Ascending aorta (tissue), 2 donors: ENCODE results near the gene ATP6V0A1. TPM values are rescaled to one million over a fixed set of nuclear protein-coding genes. Genes with fewer than 3 reads are reported as not detected.

Experiments
- DNase-seq, 2 donors: peaks; one replicate each; pipeline ENCODE4 v3.0.0-alpha.2; 2019; ENCODE audit warnings: low spot score in 2 of 2
- H3K27ac ChIP-seq, 2 donors: fragments of 200-600 bp; sonication (generic); one replicate each; pipeline ENCODE4 v1.5.1; 2016 to 2017; ENCODE audit warnings: mild to moderate bottlenecking in 1 of 2
- H3K27me3 ChIP-seq: fragments of 200-600 bp; sonication (generic); one replicate; pipeline ENCODE4 v1.5.1; 2017
- H3K36me3 ChIP-seq, 2 donors: fragments of 200-600 bp; sonication (generic); one replicate each; pipeline ENCODE4 v1.5.1; 2016
- H3K4me1 ChIP-seq, 2 donors: fragments of 200-600 bp; sonication (generic); one replicate each; pipeline ENCODE4 v1.5.1; 2016 to 2017; ENCODE audit warnings: mild to moderate bottlenecking in 1 of 2
- H3K4me3 ChIP-seq, 2 donors: fragments of 200-600 bp; sonication (generic); one replicate each; pipeline ENCODE4 v1.5.1; 2016 to 2017; ENCODE audit warnings: mild to moderate bottlenecking in 1 of 2
- H3K9me3 ChIP-seq, 2 donors: fragments of 200-600 bp; sonication (generic); one replicate each; pipeline ENCODE4 v1.5.1; 2016
- intact Hi-C: fragments of 100-400 bp; cut with DNase I; formaldehyde crosslinking; loops from one replicate; pipeline ENCODE4 v1.15.1; 2023
- total RNA-seq: library from RNA; depleted of rRNA; stranded (reverse); fragments of >200 nt; gene quantifications from one replicate; pipeline ENCODE4 v1.1.0, GENCODE V29; 2016
- TF ChIP-seq, protein P1 (sequence below), 3 experiments: fragments of 200-600 bp in 2 of 3; fragments of 450-650 bp in 1 of 3; sonication (generic) in 2 of 3; IDR thresholded peaks; one replicate each; pipeline ENCODE4 v1.5.1; 2016 to 2019; ENCODE audit warnings: antibody characterized with exemption in 3 of 3, mild to moderate bottlenecking in 1 of 3, moderate library complexity in 1 of 3

ATP6V0A1 gene
- total RNA-seq, 1 donor from 2014 or later = 59.0 TPM

DNA sequence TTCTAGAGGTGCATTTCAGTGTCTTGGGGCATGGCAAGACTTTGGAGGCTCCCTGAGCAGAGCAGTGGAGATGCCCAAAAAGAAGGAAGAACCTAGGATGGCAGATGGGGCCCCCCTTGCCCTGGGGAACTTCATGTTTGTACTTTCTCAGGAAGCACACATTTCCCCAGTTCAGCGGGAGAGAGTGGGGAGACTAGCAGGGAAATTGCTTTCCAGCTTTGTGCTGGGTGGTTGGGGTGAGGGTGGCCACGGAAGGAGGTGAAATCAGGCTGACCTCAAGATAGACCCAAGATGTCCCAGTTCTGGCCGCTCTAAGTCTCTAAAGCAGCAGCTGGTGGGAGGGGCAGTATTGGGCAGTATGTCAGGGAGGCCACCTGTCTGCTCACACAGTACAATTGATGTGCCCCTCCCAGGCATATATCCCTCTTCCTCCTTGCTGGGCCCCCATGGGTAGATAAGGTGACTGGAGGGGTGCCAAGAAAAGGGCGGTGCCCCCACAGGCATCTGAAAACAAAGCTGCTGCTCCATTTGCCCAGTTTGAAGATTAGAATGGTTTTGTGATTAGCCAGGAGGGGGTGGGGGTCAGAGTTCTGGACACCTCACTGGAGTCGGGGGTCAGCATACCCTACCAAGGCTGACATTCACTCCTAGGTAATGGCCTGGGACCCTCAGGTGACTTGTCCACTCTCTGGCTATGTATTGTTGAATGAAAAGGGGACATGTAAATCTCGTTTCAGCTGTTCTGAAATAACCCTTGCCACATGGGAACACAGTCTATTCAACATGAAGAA, 60.3 kb downstream of the ATP6V0A1 start:
- Histone ChIP-seq H3K9me3 (no peaks in the 10 kb centered on the region), H3K4me1 (peaks cover 57 to 77% of the 10 kb centered on the region in 2 donors), H3K27ac (peak overlapping the region; percentile 96 to 97), H3K36me3 (peaks cover 6 to 23% of the 10 kb centered on the region in 2 donors), H3K27me3 (no peaks in the 10 kb centered on the region), H3K4me3 (no peak overlapping the region)
- TF ChIP-seq, protein P1, sequence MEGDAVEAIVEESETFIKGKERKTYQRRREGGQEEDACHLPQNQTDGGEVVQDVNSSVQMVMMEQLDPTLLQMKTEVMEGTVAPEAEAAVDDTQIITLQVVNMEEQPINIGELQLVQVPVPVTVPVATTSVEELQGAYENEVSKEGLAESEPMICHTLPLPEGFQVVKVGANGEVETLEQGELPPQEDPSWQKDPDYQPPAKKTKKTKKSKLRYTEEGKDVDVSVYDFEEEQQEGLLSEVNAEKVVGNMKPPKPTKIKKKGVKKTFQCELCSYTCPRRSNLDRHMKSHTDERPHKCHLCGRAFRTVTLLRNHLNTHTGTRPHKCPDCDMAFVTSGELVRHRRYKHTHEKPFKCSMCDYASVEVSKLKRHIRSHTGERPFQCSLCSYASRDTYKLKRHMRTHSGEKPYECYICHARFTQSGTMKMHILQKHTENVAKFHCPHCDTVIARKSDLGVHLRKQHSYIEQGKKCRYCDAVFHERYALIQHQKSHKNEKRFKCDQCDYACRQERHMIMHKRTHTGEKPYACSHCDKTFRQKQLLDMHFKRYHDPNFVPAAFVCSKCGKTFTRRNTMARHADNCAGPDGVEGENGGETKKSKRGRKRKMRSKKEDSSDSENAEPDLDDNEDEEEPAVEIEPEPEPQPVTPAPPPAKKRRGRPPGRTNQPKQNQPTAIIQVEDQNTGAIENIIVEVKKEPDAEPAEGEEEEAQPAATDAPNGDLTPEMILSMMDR (IDR thresholded peaks at IDR 0.05) = no peak
- intact Hi-C loops = loop anchor here (2.0 to 5.0 kb wide), 3 partner anchors 98 to 158 kb away; partner anchors contain the start of gene PLEKHH3
- no peak for DNase-seq

DNA sequence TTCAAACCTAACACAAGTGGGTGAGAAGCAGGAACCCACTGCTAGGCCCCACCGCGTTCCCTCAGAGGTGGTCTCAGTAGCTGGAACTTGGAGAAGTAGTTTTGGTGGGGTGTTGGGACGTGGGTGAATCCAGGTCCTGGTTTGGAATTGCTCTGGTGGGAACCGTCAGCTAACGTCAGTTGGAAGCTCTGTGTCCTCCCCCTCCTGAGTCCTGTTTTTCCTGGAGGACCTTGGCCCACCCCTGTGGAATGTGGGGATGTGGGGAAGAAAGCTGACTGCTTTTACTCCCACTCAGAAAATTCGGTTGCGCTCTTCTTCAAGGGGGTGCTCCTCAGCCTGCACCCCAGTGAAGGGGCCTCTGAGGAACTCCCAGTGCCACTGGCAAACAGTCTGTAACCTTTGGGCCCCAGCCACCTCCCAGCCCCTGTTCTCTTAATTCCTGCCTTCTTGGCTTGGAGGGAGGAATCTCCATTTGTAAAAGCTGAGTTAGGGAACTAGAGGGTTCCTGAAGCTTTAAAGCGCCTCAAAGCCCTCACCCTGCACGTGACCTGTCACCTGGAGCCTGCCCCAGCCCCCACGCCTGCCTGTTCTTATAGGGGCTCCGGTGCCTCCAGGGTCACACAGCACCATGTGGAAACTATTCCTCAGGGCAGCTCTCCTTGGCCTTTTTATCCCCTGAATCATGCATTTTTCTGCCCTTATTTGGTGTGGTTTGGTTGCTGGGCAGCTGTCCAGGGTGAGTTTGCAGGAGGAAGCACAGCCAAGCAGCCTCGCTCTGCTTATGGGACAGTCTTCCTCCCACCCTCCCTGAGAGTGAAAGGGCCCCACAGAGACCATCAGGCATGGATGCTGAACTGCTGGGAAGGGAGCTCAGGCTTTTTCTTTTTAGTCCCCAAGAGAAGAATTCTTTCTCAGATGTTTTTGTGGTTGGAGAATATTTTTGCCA, 61.1 kb downstream of the ATP6V0A1 start:
- DNase-seq = peak; percentile 77 to 98
- intact Hi-C loops = loop anchor here (2.0 to 5.0 kb wide), 4 partner anchors 61 to 157 kb away; partner anchors contain the start of genes ATP6V0A1 and PLEKHH3
- peaks cover 0 to 14% of the 10 kb centered on the region in 2 donors for H3K36me3 ChIP-seq
- peak overlapping the region; percentile 96 to 97 for H3K27ac ChIP-seq
- H3K4me3 ChIP-seq = peak overlapping the region; percentile 2 to 9
- H3K4me1 ChIP-seq = peaks cover 60 to 79% of the 10 kb centered on the region in 2 donors
- no peaks in the 10 kb centered on the region for H3K9me3 ChIP-seq
- TF ChIP-seq, protein P1 (IDR thresholded peaks at IDR 0.05) = no peak
- no peaks in the 10 kb centered on the region for H3K27me3 ChIP-seq

DNA sequence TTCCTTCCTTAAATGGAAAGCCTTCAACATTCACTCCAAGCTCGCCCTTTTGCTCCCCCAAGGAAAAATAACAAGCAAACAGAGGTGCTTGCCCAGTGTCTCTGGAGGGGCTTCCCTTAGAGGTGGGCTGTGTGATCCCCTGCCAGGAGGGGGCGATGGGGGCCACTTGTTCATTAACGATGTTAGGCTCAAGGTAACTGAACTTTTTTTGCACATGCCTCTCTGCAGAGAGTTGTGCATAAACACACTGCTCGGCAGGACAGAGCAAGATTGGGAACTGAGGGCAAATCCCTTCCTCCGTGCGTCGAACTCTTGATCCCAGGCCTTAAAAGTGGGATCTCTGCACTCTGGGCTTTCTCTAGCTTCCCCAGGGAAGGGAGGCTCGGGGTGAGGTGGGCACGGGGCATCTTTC, 61.9 kb downstream of the ATP6V0A1 start:
- intact Hi-C loops = loop anchor here (2.0 kb wide), 1 partner anchor 62 kb away; the partner anchor contains the start of gene ATP6V0A1

DNA sequence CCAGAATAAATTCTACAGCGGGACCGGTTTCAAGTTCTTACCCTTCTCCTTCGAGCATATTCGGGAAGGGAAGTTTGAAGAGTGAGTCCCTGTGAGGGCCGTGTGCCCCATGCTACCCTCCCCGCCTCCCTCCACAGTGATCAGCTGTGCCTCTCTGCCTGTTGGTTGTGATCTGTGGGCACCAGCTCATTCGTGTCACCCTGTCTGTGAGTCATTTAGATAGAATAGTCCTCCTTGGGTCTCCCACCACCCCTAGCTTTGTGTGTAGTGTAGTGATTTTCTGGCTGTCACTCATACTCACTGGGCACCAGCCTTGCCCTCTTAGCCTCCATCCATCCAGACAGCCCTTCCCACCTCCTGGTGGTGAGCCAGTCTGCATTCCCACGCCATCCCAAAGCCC, 62.4 kb downstream of the ATP6V0A1 start:
- Histone ChIP-seq H3K9me3 (no peaks in the 10 kb centered on the region), H3K4me1 (peaks cover 65 to 91% of the 10 kb centered on the region in 2 donors), H3K27me3 (no peaks in the 10 kb centered on the region), H3K36me3 (peaks cover 0 to 11% of the 10 kb centered on the region in 2 donors), H3K27ac (peak overlapping the region; percentile 96 to 97), H3K4me3 (peak overlapping the region in 1 of 2 donors; percentile 3)
- intact Hi-C loops = loop anchor here (2.0 kb wide), 1 partner anchor 62 kb away; the partner anchor contains the start of gene ATP6V0A1
- no peak for DNase-seq
- TF ChIP-seq, protein P1 (IDR thresholded peaks at IDR 0.05) = no peak

More for the DNA sequence above, 61.9 kb downstream of the ATP6V0A1 start:
- peak overlapping the region; percentile 2 to 3 for H3K4me3 ChIP-seq
- H3K4me1 ChIP-seq = peaks cover 65 to 87% of the 10 kb centered on the region in 2 donors
- H3K36me3 ChIP-seq = peaks cover 0 to 12% of the 10 kb centered on the region in 2 donors
- TF ChIP-seq, protein P1 (IDR thresholded peaks at IDR 0.05) = no peak
- H3K27me3 ChIP-seq = no peaks in the 10 kb centered on the region
- peak overlapping the region; percentile 96 to 97 for H3K27ac ChIP-seq
- no peaks in the 10 kb centered on the region for H3K9me3 ChIP-seq
- no peak for DNase-seq

GRCh38 chr17:42521666-42522262, 63.1 kb downstream of the ATP6V0A1 start:
- Histone ChIP-seq H3K27ac (peak overlapping the region; percentile 96 to 97), H3K9me3 (no peaks in the 10 kb centered on the region), H3K4me1 (peaks cover 62 to 89% of the 10 kb centered on the region in 2 donors), H3K27me3 (no peaks in the 10 kb centered on the region), H3K4me3 (peak overlapping the region in 1 of 2 donors; percentile 3), H3K36me3 (peaks cover 0 to 4% of the 10 kb centered on the region in 2 donors)
- DNase-seq = no peak
- TF ChIP-seq, protein P1 (IDR thresholded peaks at IDR 0.05) = no peak
- intact Hi-C loops = loop anchor here (2.0 kb wide), 1 partner anchor 63 kb away; the partner anchor contains the start of gene ATP6V0A1
